ENCODE measurements around the gene NPAS3.

DNA sequence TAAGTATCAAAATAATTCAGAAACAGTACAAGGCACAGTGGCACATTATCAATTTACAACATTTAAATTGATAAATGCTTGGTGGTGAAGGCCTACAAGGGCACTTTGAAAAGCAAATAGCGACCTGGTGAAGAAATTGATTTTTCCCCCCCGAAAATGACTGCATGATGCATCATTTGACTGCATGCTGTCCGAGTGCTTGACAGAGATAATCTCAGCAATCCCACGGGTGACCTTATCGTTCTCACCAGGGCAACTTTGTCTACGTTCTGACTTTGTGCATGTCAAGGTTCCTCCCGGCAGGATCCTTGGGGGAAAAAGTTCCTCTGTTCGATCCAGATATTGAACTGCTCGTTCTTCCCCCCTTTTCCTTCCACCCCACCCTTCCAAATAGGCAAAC, 627.4 kb downstream of the NPAS3 start:
- no peak for TF ChIP-seq CTCF (IDR thresholded peaks at IDR 0.05; ENCODE audit: low read length)
- TF ChIP-seq EZH2 (optimal IDR thresholded peaks at IDR 0.05; ENCODE audit: low read depth, low read length): no peak
- TF ChIP-seq EZH2phosphoT487 (IDR thresholded peaks at IDR 0.05; ENCODE audit: low read length): no peak
